PC-9 (cell line): Measurements from ENCODE around the gene TUBA4A.

ENCODE experiments used
- EZH2 ChIP-seq: fragments of 200-600 bp; sonication (generic); IDR thresholded peaks from 2 replicates; pipeline ENCODE4 v1.8.0; 2017; ENCODE audit warnings: antibody characterized with exemption, low read depth
- TF ChIP-seq, protein P1 (sequence below): fragments of 200-600 bp; sonication (generic); conservative IDR thresholded peaks from 2 replicates; pipeline ENCODE4 v1.6.1; 2017; ENCODE audit warnings: mixed run types, antibody characterized with exemption, mild to moderate bottlenecking, moderate library complexity

DNA sequence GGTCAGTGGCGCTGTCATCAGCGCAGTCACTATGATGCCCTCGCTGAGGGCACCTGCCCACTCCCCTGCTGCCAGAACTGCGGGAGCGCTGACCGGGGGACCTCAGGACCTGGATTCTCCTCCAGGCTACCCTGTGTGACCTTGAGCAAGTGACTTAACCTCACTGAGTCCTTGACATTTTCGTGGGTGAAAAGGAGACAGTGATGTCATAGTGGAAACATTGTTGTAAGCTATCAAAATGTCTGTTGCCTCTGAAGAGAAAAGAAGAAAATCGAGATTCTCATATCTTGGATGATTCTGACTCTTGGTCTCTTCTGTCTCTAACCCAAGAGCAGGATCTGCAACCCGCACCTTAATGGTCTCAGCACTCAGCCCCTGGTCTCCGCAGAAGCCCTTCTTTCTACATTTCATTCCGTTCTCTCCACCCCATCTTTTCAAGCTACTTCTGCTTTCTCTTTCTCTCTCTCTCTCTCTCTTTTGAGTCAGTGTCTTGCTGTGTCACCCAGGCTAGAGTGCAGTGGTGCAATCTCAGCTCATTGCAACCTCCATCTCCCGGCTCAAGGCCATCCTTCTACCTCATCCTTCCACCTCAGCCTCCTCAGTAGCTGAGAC lies 978 bp upstream of the TUBA4A start:
- TF ChIP-seq, protein P1, sequence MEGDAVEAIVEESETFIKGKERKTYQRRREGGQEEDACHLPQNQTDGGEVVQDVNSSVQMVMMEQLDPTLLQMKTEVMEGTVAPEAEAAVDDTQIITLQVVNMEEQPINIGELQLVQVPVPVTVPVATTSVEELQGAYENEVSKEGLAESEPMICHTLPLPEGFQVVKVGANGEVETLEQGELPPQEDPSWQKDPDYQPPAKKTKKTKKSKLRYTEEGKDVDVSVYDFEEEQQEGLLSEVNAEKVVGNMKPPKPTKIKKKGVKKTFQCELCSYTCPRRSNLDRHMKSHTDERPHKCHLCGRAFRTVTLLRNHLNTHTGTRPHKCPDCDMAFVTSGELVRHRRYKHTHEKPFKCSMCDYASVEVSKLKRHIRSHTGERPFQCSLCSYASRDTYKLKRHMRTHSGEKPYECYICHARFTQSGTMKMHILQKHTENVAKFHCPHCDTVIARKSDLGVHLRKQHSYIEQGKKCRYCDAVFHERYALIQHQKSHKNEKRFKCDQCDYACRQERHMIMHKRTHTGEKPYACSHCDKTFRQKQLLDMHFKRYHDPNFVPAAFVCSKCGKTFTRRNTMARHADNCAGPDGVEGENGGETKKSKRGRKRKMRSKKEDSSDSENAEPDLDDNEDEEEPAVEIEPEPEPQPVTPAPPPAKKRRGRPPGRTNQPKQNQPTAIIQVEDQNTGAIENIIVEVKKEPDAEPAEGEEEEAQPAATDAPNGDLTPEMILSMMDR: no peak
- no peak for TF ChIP-seq EZH2
